Sigmoid colon (tissue), 4 donors: ENCODE results near the gene MRTO4.

Experiments used
- CTCF ChIP-seq, 4 experiments: fragments of 450-650 bp in 3 of 4; fragments of 200-600 bp in 1 of 4; IDR thresholded peaks; one replicate each; pipeline ENCODE4 v1.5.1; 2016 to 2019; ENCODE audit warnings: antibody characterized with exemption in 4 of 4, mild to moderate bottlenecking in 3 of 4, moderate library complexity in 2 of 4
- EP300 ChIP-seq, 4 donors: sonication (generic); formaldehyde crosslinking; IDR thresholded peaks; one replicate each; pipeline ENCODE4 v1.6.1; 2017; ENCODE audit warnings: antibody characterized with exemption in 4 of 4
- POLR2A ChIP-seq, 2 donors: fragments of 450-650 bp; IDR thresholded peaks; one replicate each; pipeline ENCODE4 v1.6.1; 2016; ENCODE audit warnings: antibody characterized with exemption in 2 of 2, mild to moderate bottlenecking in 2 of 2, moderate library complexity in 2 of 2
- POLR2AphosphoS5 ChIP-seq, 4 donors: sonication (generic); formaldehyde crosslinking; IDR thresholded peaks; one replicate each; pipeline ENCODE4 v1.6.1; 2017; ENCODE audit warnings: antibody characterized with exemption in 4 of 4

DNA sequence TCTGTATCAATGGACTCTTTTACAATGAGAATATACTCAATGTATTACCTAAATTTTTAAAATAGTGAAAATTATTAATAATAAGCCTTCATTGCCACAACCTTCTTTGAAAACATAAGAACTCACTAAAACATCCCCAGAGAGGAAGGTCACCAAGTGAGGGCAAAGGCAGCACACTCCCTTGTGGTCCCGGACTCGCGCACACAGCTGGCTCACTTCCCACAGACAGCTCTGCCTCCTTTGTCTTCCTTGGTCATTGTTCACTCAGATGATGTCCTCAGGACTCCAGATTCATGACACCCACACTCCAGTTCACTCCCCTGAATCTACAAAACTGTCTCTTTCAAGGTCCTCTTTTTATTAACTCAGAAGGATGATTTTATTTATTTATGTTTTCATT lies 22.4 kb upstream of the MRTO4 start:
- no peak for TF ChIP-seq POLR2A (IDR thresholded peaks at IDR 0.05)
- TF ChIP-seq CTCF (IDR thresholded peaks at IDR 0.05) = no peak
- TF ChIP-seq POLR2AphosphoS5 (IDR thresholded peaks at IDR 0.05) = no peak
- no peak for TF ChIP-seq EP300 (IDR thresholded peaks at IDR 0.05)
